NCI-H2029 (cell line): Measurements from ENCODE around the gene TLE7.

Experiments
- DNase-seq: peaks from one replicate; lab custom pipeline; 2025; lab: John Stamatoyannopoulos, UW

TLE7 gene

DNA sequence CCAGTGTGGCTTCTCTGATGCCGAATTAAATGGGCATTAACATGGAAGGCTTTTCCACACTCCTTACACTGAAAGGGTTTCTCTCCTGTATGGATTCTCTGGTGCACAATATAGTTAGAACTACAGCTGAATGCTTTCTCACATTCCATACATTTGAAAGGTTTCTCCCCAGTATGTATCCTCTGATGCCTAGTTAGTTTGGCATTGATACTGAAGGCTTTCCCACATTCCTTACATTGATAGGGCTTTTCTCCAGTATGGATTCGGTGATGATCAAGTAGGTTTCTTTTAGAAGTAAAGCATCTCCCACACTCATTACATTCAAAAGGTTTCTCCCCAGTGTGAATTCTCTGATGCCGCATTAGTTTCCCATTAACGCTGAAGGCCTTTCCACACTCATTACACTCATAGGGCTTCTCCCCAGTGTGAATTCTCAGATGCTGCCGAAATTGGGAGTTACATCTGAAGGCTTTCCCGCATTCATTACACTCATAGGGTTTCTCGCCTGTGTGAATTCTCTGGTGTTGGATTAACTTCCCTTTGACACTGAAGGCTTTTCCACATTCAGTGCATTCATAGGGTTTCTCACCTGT lies 6.5 kb upstream of the TLE7 start:
- no peak for DNase-seq

DNA sequence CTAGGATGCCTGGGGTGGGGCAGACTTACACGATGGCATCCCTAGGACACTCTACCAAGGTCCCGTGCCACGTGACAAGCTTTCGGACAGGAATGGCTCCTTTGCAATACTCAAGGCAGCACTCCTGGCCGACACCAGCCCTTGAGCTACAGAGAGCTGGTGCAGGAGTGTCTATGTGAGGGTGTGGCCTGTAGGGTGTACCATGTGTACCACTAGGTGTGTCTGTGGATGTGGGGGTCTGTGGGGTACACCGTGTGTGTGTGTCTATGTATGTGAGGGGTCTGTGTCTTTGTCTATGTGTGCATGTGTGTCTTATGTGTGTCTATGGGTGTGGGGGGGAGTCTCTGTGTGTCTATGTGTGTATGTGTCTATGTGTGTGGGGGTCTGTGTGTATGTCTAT lies 1.9 kb upstream of the TLE7 start:
- no peak for DNase-seq

DNA sequence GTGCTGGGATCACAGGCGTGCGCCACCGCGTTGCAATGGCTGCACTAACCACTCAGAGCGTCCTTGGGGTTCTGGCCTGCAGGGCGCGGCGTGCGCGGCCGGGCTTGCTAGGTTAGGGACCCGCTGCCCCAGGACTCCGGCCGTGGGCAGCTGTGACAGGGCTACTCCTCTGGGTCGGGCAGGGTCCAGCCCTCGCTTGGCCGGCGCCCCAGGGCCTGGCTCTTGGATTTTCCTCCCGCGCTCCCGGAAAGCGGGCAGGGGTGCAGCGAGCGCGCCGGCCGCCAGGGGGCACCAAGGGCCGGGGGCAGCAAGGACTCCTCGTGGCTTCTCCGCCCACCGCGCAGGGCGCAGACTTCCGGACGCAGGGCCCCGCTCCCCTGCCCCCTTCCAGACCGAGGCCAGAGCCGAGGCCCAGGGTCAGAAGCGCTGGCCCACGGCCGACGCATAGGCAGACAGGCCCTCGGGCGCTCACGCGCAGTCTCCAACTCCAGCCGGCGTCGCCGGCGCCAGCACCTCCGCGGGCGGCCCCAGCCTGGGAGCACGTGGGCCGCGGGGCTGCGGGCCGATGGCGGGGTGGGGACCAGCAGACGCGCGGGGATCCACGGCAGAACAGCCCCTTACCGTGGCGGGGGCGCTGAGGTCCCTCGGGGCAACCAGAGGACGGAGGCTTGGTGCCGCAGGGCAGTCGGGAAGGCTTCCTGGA lies 355 bp downstream of the TLE7 start:
- DNase-seq = no peak

DNA sequence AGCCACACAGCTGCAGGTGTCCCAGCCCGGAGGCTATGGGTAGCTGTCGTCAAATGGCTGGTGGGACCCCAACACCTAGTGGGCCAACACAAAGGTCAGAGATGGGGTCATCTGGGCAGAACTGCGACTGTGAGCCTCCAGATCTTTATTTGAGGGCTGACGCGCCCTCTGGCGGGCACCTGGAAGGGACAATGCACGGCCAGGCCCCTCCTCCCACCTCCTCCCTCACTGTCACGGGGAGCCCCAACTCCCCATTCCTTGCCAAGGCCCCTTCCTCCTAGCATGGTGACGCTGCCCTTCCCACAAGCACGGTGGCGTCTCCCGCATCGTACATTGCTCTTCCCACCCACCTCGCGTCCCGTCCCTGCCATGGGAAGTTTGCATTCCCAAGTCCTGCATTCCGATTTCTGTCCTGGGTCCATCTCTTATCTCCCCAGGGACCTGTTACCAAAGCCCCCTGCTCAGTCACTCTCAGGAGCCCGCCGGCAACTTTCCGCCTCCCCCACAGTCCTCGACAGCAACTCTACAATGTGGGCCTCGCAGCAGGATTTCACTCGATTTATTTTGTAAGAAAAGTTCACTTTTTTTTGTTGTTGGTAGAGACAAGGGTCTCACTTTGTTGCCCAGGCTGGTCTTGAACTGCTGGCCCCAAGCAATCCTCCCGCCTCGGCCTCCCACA lies 1.0 kb downstream of the TLE7 start:
- DNase-seq = no peak

DNA sequence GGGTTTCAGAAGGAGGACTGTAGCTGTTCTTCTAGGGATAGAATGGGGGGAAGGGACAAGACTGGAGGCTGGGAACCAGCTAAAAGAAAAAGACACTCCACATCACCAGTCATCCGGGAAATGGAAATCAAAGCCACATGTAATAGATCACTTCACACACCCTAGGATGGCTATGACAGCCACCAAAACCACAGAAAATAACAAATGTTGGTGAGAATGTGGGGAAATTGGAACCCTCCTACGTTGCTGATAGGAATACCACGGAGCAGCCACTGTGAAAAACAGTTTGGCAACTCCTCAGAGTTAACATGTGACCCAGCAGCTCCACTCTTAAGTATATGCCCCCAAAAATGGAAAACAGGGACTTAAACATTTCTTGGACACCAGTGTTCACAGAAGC lies 2.3 kb downstream of the TLE7 start:
- no peak for DNase-seq

DNA sequence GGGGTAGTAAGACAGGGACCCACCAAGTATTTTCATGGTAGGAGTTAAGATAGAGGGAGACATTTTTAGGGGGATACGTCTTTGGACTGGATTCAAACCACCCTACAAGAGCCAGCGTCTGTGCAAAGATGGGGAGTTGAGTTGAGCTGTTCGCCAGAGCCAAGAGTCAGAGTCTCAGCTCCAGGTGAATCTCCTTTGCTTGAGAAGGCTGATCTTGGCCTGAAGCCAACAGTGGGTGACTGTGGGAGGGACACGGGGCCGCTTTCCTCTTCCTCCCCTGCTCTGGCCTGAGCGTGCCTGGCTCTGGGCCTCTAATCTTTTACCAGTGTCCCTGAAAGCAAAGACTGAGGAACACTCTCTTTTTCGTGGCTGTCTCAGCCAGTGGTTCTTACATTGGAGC lies 5.4 kb downstream of the TLE7 start:
- DNase-seq = no peak

DNA sequence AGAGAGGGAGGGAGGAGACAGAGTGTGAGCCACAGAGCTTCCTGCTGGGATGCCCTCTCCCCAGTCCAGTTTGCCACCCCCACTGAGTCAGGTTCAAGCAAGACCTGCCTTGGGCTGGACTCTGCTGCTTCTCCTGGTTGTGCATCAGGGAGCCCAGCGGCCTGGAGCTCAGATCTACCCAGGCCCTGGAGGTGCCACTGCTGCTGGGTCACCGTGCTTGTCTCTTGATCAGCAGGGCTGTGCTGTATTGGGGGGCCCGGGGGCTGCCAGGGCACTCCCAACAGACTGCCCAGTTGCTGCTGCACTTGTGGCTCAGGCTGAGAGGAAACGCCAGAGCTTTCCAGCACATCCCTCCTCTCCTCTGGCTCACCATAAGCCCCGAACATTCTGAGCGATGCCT lies 8.9 kb downstream of the TLE7 start:
- DNase-seq = no peak

DNA sequence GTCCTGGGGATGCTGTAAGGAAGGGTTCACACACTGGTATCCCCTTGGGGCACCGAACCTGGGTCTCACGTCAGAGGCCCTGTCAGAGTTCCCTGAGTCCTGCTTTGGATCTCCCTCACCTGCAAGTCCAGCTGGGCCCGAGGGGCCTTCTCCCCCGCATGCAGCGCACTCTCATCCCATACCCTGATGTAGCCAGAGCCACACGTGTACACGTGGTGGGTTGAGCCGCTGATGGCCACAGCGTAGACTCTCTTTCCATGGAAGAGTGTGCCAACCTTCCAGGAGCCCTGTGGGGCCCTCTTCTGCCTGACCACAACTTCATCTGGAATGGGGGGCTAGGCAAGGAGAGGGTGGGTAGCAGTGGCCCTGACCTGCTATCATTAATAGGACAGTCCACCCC lies 9.9 kb downstream of the TLE7 start:
- DNase-seq = no peak

DNA sequence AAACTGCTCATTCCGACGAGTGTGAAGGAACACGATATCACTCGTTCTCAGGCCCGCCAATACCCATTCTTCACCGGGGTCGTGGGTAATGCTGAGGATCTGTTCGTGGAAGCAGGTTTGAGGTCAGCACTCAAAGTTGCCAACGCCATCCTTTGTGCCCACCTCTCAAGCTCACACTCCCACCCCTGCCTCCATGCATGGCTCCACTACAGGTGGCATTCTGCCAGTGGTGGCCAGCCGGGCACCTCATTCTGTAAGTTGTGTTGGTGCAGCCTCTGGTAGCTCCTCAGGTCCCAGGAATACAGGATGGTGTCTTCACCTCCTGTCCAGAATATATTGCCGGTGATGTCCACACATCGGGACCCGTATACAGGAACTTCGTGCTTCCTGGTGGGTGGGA lies 10.7 kb downstream of the TLE7 start:
- DNase-seq = no peak

DNA sequence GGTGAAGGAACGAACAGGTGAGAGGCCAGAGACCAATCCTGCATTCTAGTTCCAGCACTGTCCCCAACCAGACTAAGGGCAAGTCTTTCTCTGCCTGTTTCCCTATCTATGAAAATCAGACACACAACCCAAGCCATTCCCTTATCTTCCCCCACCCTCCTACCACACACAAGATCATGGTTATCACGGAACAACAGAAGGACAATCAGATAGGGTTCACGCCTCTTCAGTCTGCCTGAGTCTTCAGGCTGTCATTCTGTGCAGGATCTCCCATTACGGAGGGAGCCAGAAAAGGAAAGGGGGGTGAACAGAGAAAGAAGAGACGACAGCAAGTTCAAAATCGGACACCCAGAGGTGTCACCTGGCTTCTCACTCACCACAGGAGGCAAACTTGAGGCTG lies 11.1 kb downstream of the TLE7 start:
- no peak for DNase-seq

DNA sequence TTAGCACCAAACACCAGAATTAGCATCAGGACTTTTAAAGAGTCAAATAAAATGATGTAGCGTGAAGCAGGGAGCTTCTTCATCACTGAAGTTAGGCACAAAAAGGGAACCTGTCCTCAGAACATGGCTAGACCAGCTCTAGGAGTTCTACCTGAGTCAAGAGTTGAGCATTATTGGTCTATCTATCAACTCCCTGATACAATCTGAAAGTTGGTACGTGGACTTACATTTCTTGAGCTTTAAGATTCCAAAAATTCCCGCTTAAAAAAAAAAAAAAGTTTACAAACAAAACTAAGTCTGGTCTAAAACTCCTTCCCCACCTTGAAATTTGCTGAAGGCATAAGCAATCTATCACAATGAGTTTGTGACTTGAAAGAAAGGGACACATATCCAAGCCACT lies 12.3 kb downstream of the TLE7 start:
- DNase-seq = no peak

DNA sequence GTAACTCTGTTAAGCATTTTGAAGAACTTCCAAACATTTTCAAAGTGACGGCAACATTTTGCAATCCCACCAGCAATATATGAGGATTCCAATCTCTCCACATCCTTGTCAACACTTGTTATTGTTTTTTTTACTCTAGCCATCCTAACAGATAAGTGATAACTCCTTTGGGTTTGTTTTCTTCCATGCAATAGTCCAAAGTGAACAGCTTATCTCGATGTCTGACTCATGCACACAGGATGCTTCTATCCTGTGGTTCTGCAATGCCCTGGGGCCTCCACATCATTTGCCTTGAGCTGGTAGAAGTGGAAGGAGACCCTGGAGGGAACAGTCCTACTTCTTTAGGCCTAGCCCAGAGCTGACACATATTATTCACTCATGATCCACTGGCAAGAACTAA lies 13.0 kb downstream of the TLE7 start:
- DNase-seq = no peak

DNA sequence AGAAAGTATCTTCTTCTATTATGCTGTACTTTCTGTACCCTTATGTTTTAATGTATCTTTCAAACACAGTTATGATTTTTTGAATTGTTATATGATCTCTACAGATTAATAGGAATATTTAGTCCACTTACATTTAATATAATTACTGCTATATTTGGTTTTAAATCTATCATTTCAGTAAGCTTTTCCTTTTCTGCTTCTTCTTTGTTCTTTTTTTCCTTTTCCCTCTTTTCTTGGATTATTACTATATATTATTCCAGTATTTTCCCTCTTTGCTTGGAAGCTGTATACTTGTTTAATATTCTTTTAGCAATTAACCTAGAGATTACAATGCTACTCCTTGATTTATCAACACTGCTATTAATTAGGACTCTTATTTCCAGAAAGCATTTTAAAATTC lies 13.5 kb downstream of the TLE7 start:
- DNase-seq = no peak

DNA sequence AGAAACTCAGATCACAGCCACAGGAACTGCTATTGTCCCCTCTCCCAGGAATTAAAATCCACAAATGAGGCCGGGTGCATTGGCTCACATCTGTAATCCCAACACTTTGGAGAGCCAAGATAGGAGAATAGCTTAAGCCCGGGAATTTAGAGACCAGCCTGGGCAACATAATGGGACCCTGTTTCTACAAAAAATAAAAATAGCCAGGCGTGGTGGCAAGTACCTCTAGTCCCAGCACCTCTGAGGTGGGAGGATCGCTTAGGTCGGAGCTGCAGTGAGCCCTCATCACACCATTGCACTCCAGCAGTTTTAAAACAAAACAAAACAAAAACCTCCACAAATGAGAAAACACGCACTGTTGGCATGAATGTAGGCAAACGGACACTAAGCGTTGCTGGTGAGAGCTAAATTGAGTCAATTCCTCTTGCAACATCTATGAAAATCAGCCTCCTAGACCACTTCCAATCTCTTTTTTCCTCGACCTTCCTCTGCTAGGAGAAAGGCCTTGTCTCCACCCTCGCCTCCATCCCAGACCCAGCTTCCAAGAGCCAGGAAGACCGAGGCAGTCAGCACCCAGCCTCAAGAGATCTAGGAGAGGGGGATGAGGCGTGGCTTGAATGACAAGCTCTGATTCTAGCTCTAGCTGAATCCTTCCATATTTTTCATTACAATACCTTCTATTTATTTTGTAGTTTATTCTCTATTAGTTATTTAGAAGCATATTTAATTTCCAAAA lies 14.8 kb downstream of the TLE7 start:
- DNase-seq = no peak

DNA sequence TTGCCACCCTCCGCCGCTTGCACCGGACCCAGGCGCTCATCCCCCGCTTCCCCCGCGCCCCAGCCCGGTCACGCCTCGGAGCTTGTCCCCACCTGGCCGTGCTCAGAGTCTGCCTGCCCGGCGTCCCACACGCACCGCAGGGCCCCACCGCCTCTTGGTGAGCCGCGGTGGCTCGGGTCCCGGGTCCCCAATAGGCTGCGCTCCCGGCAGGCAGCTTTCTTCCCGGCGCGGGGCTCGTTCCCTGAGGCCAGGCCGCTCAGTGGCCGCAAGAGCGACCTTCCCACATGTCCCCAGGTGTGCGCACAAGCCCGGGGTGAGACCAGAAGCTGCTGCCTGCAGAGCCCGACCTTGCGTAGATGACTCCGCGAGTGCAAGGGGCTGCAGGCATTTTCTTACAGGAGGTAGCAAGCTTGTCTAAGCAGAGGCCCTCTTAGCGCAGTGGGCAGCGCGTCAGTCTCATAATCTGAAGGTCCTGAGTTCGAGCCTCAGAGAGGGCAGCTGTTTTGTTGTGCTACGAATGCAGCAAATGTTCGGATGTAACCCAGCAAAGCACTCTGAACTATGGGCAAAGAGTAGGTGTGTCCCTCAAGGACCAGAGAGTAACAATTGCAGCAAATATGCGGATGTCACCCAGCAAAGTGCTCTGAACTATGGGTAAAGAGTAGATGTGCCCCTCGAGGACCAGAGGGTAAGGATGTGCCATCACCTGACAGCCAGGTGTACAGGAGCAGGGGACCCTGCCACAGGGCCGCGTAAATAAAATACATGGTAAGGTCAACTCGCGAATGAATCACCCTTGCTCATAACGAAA lies 15.6 kb downstream of the TLE7 start:
- no peak for DNase-seq

DNA sequence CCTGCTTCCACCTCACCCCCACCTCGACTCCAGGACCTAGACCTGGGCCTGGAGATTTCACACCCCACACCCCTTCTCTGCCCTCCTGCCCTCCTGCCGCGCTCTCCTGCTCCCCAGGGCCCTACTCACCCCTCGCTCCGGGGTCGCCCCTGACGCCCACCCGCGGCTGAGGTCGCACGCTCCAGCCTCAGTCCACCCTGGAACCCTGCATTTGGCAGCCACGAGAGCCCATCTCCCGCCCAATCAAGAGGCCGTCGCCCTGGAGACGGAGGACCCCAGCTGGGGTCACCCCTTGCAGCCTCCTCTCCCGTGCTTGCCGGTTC lies 16.1 kb downstream of the TLE7 start:
- DNase-seq = no peak

DNA sequence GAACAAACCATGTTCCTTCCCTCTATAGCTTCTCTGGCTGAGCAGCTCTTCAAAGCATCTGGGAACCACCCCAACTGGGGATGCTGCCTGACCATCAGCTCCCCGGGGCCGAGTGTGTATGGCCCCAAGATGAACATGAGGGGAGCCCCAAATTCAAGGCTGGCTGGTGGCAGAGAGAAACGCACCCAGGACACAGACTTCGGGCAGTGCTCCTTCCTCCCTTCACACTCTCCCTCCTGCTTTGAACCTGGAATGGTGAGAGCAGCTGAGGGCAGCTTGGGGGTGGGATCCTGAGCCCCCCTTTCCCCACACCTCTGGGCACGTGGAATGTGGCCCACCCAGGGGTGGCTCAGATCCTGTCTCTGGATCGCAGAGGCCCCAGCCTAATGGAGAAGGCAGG lies 17.2 kb downstream of the TLE7 start:
- DNase-seq = no peak

DNA sequence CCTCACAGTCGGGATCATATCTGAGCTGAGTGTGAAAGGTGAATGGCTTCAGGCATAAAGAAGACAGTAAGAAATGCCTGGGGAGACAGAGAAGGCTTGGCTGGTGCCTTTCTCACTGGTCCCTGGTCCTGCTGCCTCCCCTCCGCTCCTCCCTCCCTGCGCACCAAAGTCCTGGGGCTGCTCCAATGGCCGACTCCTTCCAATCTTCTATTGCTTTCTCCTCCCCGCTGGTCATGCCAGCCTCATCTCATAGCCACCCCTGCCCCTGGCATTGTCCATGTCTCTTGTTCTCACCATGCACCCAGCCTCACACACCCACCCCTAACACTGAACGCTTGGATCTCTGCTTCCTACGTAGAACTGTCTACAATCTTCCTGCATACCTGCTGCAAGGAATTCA lies 18.0 kb downstream of the TLE7 start:
- DNase-seq = no peak

DNA sequence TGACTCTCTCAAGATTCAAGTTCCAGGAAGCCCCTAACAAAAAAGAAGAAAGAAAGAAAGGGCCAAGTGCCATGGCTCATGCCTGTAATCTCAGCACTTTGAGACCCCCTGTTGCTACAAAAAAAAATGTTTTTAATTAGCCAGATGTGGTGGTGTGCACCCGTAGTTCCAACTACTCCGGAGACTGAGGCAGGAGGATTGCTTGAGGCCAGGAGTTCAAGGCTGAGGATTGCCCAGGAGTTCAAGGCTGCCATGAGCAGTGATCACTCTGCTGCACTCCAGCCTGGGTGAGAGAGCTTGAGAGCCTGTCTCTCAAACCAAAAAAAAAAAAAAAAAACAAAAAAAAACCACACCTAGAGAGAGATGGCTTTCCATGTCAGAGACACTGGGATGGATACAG lies 18.8 kb downstream of the TLE7 start:
- no peak for DNase-seq

DNA sequence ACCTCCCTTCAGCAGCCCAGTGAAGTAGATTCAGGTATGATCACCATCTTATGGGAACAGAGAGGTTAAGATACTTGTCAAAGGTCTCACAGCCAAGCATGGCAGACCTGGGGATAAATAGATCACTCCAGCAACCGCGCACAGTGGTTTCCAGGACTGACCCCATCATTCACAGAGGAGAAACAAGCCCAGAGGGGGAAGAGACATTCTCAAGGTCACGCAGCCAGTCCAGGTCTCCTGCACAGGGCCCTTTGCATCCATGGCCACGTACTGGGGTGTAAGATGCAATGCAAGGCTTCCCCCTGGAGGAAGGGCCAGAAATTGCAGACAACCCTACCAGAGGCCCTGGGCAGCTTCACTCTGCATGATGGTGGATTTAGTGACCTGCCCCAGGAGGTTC lies 19.9 kb downstream of the TLE7 start:
- DNase-seq = no peak

DNA sequence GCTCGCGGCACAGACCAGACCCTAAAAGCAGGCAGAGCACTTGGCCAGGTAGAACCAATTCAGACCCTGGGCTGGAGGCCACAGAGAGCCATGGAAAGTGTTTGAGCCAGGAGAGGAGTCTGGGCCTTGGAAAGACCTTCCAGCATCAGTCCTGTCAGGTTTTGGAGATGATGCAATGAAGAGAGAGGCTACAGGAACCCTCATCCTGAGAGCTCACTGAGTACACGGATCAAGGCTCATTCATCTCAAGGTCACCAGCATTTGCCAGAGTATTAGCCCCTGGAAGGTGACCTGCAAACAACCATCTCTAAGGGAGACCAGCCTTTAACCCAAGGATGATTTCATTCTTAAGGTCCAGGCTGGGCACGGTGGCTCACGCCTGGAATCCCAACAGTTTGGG lies 27.8 kb downstream of the TLE7 start:
- DNase-seq = no peak

DNA sequence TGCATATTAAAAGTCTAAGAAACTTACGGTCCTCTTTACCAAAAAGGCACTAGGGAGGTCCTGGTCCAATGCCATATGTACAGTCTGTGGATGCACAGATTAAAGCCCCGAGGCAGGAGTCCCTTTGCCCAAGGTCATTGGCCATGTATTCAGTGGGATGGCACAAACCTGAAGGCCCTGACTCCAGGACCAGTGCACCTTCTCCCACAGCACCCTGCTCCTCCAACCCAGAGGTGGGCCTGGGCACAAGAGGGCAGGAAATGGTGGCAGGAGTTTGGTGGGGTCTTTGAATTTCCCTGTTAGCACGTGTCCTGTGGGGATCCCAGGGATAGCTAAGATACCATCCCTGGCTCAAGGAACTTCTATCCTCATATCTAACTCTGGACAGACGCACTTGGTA lies 28.5 kb downstream of the TLE7 start:
- no peak for DNase-seq
